ENCODE data around the gene RALGAPA1.

DNA sequence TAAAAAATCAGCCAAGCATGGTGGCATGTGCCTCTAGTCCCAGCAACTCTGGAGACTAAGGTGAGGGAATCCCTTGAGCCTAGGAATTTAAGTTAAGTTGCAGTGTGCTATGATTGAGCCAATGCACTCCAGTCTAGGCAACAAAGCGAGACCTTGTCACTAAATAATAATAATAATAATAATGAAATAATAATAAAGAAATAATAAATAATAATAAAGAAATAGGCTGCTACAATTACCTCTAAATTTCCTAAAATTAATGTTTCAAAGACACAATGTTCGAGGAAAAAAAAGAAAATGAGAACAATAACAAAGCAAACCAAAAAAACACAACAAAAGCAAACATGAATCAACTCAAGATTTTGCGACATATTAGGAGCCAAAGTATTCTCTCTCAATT lies 29.7 kb downstream of the RALGAPA1 start:
- TF ChIP-seq EZH2phosphoT487 (IDR thresholded peaks at IDR 0.05; ENCODE audit: low read depth, severe bottlenecking, unreplicated experiment) = no peak
- TF ChIP-seq, protein P1, sequence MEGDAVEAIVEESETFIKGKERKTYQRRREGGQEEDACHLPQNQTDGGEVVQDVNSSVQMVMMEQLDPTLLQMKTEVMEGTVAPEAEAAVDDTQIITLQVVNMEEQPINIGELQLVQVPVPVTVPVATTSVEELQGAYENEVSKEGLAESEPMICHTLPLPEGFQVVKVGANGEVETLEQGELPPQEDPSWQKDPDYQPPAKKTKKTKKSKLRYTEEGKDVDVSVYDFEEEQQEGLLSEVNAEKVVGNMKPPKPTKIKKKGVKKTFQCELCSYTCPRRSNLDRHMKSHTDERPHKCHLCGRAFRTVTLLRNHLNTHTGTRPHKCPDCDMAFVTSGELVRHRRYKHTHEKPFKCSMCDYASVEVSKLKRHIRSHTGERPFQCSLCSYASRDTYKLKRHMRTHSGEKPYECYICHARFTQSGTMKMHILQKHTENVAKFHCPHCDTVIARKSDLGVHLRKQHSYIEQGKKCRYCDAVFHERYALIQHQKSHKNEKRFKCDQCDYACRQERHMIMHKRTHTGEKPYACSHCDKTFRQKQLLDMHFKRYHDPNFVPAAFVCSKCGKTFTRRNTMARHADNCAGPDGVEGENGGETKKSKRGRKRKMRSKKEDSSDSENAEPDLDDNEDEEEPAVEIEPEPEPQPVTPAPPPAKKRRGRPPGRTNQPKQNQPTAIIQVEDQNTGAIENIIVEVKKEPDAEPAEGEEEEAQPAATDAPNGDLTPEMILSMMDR (IDR thresholded peaks at IDR 0.05; ENCODE audit: poor library complexity) = no peak

Data from hepatocyte (in vitro differentiated cells).